ENCODE measurements around the gene DIP2C.
"Not testable (repeated sequence)": the region's sequence is repeated elsewhere in the genome, so short reads cannot be mapped to it uniquely, and the experiment has no call there.

Gene DIP2C

DNA sequence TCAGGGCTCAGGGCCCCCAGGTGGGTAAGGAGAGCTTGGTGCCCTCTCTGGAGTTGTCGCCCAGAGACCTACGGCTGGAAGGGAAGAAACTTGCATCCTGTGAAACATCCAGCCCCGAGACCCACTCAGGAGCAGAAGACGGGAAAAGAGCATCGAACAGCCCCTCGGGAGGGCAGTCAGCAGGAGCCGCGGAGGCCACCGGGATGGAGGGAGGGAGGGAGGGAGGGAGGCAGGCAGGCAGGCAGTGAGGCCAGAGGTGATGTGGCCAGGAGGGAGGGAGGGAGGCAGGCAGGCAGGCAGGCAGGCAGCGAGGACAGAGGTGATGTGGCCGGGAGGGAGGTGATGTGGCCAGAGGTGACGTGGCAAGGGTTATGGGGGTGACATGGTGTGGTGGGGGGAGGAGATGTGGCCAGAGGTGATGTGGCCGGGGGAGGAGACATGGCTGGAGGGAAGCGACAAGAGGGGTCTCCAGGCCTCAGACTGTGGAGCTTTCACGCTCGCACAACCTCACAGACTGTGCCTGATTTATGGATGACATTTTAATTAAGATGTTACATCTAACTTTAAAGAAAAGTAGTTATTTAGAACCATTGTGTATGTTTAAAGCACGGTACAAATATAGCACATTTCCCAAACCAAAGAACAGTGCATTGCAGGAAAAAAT, 141.1 kb downstream of the DIP2C start:
- no peak for DNase-seq

DNA sequence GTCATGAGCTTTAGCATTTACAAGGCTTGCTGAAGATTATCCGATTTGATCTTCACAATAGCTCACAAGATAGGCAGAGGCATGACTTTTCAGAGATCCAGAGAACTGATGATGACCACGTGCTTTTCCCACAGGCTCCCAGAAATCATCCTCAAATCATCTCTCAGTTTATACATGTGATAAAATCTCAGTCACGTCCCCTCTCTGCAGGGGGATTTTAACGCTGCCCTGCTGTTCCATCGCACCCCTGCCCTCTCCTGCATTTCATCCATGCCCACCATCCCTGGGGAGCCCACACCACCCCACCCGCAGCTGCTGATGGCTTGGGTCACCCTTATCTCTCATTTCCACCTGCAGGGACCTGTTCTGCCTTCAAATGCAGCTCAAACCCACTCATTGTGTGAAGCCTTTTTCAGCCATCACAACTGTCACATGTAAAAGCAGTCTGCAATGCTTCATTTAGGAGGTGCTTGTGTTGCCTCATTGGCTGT, 141.8 kb downstream of the DIP2C start:
- no peak for DNase-seq

GRCh38 chr10:546971-547590, 142.4 kb downstream of the DIP2C start:
- peak; percentile 2 for DNase-seq

- DNase-seq, result no peak
Observed at GRCh38 chr10:546451-546850, 143.0 kb downstream of the DIP2C start.

DNA sequence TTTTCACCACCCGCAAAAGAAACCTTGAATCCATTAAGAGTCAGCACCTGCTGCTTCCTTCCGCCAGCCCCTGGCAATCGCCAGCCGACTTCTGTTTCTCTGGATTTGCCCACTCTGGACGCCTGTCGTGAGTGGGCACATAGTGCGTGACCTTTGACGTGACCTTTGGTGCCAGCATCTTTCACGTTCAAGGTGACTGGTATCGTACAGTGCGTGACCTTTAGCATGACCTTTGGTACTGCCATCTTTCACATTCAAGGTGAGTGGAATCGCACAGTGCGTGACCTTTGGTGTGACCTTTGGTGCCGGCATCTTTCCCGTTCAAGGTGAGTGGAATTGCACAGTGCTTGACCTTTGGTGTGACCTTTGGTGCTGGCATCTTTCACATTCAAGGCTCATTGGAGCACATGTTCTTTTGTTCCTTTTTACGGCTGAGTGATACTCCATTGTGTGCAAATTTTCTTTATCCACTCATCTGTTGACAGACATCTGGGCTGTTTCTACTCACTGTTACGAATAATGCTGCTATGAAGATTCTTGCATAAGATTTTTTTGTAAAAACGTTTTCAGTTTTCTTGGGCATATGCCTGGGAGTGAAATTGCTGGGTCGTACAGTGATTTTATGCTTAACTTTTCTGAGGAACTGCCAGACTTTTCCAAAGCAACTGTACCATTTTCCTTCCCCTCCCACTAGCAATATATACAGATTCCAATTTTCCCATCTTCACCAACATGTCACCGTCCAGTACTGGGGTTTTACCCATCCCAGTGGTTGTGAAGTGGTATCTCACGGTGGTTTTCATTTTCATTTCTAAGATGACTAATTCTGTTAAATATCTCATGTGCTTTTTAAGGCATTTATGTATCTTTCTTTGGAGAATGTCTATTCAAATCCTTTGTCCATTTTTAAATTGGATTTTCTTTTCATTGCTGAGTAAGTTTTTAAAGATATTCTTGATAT, 145.3 kb downstream of the DIP2C start:
- no peak for DNase-seq

DNA sequence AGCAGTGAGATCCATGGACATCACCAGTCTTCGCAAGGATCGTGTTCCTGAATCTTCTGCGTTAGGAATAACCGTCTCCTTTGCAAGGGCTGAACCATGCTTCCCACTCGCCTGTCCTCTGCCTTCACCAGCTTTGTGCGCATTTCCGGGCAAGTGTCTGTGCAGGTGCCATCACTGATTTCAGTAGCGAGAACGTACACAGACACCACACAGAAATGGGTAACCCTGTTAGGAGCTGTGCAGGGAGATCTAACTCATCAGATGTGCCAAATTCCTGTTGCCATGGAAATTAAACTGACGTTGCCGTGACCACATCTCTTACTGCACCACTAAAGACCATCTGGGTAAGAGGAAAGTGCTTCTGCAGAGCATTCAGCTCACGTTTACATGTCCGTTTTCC, 146.3 kb downstream of the DIP2C start:
- DNase-seq, result no peak

GRCh38 chr10:541750-542371, 147.6 kb downstream of the DIP2C start:
- DNase-seq, result no peak

- no peak for DNase-seq
Observed at GRCh38 chr10:541041-541440, 148.4 kb downstream of the DIP2C start.

DNA sequence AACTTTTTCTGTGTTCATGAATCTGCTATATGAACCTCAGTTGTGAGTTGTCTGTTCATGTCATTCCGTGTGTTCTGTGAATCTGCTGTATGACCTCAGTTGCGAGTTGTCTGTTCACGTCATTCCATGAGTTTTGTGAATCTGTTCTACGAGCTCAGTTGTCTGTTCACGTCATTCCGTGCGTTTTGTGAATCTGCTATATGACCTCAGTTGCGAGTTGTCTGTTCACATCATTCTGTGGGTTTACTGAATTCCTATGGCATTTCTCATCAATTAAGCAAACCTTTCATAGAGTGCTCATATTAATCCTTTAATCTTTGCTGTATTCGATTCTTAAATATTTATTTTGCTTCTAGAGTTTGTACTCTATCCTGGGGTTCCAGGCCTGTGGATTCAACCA, 150.6 kb downstream of the DIP2C start:
- no peak for DNase-seq

GRCh38 chr10:536935-537334, 152.5 kb downstream of the DIP2C start:
- no peak for DNase-seq

GRCh38 chr10:536371-536925, 153.0 kb downstream of the DIP2C start:
- DNase-seq, result no peak

DNA sequence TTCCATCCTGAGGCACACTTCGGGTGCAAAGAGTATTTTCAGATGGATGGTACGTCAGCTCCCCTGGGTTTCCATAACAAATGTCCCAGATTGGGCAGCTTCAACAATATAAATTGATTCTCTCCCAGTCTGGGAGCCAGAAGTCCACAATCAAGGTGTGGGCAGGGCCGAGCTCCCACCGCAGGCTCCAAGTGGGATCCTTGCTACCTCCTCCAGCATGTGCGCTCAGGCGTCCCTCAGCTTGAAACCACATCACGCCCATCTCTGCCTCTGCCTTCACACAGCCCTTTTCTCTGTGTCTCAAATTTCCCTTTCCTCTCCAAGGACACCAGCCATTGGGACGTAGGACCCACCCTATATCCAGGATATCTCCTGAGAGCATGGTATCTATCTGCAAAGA, 153.5 kb downstream of the DIP2C start:
- DNase-seq, result no peak

DNA sequence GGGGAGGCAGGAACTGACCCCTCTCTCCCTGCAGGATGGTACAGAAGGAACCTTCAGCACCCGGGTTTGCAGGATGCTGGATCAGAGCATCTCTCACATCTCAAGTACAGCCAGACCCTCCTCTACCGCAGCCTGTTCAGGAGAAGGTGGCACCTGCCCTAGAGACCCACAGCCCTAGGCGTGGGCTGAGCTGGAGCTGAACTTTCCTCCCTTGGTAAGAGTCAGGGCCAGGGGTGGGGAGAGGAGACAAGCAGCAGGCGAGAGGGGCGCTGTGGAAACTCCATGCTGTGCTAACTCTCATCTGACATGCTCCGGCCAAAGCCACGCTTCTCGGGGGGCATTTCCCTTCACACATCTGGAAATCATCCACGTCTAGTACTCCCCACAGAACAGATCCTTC, 154.4 kb downstream of the DIP2C start:
- no peak for DNase-seq

DNA sequence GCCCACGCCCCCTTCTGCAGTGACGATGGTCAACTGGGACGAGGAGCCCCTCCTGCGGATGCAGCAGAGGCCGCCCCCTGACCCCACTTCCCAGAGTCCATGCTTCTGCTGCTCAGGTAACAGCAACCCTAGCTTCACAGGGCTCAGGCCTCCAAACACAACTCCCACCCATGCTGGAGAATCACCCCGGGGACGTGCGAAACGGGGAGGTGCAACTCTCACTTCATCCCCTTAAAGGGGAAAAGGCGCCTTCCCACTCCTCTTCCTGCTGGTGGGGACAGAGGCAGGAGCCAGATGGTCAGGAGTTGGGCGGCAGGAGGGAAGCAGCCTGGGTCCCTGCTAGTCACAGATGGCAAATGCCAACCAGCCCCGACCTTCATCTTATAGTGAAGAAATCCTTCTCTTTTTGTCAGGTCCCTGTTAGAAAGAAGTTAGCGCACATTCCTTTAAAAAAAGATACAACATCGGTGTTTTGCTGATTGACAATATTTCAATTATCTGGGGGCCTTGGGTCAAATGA, 155.4 kb downstream of the DIP2C start:
- DNase-seq, result no peak

DNA sequence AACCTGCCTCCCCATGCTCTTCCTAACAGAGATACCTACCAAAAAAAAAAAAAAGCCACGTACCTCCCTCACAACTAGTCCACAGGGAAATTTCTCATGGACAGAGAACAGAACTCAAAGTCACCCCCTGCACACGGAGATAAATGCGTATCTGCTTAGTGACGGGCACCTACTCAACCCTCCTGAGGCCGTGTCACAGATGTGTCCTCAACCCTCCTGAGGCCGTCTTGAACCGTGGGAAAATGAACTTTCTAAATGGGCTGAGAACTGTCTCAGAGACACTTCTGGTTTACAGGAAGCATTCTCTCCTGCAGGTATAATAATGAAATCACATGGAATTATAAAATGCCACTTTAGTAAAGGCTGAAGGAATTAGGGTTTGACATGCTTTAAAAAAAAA, 155.9 kb downstream of the DIP2C start:
- no peak for DNase-seq

GRCh38 chr10:533186-533585, 156.3 kb downstream of the DIP2C start:
- no peak for DNase-seq

DNA sequence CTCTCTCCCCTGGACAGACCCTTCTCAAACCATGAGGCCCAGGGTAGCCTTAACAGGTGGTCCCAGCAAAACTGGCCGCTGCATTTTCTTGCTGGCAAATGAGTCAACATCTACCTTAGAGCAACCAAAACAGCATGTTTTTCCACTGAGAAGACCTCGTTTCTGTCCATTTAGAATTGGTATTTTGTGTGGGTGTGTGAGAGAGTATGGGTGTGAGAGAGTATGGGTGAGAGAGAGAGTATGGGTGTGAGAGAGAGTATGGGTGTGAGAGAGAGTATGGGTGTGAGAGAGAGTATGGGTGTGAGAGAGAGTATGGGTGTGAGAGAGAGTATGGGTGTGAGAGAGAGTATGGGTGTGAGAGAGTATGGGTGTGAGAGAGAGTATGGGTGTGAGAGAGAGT, 157.1 kb downstream of the DIP2C start:
- DNase-seq, result not testable (repeated sequence)

DNA sequence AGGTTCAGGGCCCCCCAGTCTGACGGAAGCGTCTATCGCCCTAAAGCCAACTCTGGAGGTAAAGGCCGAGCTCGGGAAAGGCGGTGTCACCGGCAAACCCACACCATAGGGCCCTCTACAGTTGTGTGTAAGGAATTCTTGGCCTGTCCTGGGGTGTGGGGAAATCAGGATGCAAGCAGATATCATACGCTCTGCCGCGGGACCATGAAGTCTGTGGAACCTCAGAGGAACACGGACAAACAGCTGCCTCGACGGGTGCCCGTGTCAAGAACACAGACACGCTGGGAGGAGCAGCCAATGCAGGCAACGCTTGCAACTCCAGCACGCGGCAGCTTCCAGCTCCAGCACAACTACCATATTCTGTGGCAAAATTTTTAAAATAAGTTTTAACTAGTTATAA, 157.9 kb downstream of the DIP2C start:
- DNase-seq, result no peak

- no peak for DNase-seq
Observed at GRCh38 chr10:530717-531116, 158.8 kb downstream of the DIP2C start.

GRCh38 chr10:529468-530230, 159.8 kb downstream of the DIP2C start:
- DNase-seq, result no peak
